ENCODE results near the gene IFTAP.
"Not testable (repeated sequence)": the region's sequence is repeated elsewhere in the genome, so short reads cannot be mapped to it uniquely, and the experiment has no call there.

Gene IFTAP

DNA sequence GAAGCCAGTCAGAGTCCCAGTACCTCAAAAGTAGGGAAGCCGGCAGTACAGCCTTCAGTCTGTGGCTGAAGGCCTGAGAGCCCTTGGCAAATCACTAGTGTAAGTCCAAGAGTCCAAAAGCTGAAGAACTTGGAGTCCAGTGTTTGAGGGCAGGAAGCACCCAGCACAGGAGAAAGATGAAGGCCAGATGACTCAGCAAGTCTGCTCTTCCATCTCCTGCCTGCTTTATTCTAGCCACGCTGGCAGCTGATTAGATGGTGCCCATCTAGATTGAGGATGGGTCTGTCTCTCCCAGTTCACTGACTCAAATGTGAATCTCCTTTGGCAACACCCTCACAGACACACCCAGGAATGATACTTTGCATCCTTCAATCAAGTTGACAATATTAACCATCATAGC lies 67.1 kb downstream of the IFTAP start:
- DNase-seq = not testable (repeated sequence)

GRCh38 chr11:36672815-36673450 lies 78.6 kb downstream of the IFTAP start:
- DNase-seq = no peak

DNA sequence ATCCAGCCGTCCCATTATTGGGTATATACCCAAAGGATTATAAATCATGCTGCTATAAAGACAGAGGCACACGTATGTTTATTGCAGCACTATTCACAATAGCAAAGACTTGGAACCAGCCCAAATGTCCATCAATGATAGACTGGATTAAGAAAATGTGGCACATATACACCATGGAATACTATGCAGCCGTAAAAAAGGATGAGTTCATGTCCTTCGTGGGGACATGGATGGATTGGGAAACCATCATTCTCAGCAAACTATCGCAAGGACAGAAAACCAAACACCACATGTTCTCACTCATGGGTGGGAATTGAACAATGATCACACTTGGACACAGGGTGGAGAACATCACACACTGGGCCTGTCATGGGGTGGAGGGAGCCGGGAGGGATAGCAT lies 85.2 kb downstream of the IFTAP start:
- DNase-seq = not testable (repeated sequence)

DNA sequence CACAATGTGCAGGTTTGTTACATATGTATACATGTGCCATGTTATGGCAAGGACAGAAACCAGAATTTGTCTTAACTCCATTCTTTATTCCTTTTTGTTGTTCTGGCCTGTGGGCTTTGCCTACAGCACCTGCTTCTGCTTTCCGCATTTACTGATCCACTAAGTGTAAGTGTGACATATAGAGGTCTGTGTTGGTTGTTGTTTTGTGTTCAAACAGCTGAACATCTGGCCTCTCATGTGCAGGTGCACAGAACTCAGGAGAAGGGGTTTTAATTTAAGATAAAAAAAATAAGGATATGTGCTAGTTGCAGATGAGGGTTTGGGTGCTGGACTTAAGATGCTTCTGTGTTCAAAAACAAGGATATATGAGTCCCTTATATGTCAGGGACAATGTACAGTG lies 89.5 kb downstream of the IFTAP start:
- DNase-seq = no peak

GRCh38 chr11:36684840-36685801 lies 90.8 kb downstream of the IFTAP start:
- DNase-seq = peak; percentile 14

- DNase-seq = no peak
Observed at GRCh38 chr11:36688132-36688531, 93.8 kb downstream of the IFTAP start.

- DNase-seq = no peak
Observed at GRCh38 chr11:36688571-36689291, 94.4 kb downstream of the IFTAP start.

- DNase-seq = no peak
Observed at GRCh38 chr11:36689442-36689841, 95.1 kb downstream of the IFTAP start.

DNA sequence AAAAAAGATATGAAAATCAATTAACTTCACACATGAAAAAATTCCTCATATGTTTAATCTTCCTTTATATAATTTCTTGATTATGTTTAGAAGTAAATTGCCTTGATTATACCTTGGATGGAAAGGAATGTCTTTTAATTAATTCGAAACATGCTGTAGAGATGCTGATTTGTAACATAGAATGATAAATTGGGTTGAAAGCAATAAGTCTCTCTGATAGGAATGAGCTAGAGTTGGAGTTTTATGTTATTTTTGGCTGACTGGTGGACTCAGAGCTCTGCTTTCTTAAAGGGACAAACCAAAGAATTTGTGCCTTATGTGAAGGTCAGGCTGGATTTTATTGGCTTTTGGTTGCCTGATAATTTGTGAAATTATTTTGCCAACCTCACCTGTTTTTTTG lies 98.4 kb downstream of the IFTAP start:
- DNase-seq = no peak

DNA sequence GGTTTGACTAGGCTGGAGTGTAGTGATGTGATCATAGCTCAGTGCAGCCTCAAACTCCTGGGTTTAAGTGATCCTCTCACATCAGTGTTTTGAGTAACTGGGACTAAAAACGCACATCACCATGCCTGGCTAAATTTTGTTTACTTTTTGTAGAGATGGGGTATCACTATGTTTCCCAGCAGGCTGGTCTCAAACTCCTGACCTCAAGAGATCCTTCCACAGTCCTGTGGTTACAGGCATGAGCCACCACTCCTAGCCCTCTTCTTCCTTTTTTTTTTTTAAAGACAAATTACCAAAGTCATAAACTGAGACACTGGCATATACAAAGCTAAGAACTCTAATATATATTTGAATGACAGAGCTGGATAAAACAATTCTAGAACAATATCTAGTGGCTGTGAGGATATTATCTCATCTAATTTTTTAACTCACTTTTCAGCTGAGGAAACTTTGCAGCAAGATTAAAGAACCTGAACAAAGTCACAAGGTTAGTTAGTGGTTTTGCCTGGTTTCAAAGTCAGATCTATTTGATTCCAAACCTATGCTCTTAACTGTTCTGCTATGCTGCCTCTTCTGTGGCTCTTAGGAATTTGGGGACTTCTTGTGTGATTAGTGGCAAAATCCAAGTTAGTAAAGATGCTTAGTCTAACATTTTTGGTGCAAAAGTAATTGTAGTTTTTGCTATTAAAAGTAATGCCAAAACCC lies 99.0 kb downstream of the IFTAP start:
- DNase-seq = no peak

DNA sequence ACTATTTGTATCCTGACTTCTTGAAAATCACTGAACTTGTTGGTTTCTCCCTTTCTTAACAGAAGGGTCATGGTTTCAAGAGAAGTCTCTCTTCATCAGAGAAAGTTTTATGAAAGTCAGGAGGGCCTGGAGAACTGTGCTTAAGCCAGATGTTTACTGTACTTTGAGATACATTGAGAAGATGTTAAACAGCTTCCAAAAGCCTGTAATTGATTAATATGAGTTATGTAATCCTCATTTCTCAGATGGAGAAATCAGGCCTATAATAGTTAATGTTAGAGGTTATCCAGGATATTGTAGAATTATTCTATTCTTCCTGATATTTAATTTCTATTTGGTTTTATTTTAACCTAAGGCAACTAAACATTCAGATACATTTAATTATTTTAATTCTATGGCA lies 100.8 kb downstream of the IFTAP start:
- DNase-seq = no peak

DNA sequence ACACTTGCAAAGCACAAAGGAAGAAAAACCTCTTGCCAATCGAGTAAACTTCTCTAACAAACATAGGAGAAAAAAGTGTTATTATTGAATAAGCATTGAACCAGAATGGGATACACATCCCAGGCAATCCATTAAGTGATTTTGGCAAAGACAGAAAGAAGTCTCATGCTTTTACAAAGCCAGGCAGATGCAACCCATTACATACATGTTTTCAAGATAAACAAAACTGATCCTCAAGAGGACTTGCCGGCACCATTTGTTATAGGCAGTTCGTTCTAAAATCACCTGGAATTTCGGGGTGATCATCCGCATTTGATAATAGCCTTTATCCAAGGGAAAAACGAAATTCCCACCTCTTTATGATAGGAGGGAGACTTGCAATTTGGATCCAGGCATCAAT lies 101.3 kb downstream of the IFTAP start:
- DNase-seq = no peak

GRCh38 chr11:36696550-36696949 lies 102.2 kb downstream of the IFTAP start:
- DNase-seq = no peak

DNA sequence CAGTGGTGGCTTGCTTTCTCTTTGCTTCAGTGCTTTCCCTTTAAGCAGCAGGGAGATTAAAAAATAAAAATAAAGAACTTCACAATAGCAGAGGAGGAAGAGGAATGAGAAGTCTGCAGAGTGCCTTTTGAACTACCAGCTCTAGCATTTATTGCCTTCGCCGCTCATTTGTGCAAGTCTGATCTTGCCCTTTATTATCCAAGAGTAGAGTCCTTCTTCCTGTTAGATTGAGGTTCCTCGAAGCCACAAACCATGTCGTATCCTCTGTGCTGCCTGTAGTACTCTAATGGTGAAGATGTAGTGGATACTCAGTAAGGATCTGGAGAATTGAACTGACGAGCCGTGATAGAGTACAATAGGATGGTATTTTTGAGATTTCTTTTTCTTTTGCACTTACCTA lies 105.0 kb downstream of the IFTAP start:
- DNase-seq = no peak

DNA sequence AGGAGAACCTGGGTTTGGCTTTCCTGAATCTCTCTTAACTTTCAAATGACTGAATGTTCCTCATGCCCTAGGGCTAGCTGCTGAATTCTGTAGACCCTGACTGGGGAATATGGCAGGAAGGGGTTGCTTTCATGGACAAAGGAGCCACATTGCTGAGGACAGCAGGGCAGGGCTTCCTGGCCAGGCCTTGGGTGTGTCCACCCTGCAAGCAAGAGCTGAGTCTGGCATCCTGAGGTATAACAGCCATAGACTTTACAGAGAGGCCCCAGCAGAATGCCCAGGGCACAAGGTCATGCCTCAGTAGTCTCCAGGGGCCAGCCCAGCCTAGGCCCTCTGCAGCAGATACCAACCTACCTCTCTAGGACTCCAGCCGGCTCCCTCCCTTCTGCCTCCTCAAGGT lies 105.9 kb downstream of the IFTAP start:
- no peak for DNase-seq

GRCh38 chr11:36702330-36703054 lies 108.2 kb downstream of the IFTAP start:
- DNase-seq = no peak

DNA sequence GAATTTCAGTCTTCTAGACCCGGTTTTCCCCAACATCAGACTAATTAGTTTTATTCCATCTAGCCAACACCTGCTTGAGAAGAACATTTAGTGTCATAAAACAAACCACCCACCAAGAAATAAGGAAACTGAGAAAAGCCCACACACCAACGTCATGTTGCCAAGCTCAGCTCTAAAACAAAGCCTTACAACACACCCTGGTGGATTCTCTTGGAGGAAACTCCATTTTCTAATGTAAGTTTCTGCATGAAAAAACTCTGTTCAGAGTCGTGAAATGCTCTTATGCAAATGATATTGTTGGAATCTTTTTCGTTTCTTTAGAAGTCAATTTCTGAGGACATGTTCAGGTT lies 108.7 kb downstream of the IFTAP start:
- DNase-seq = no peak

Measured in activated naive CD4-positive, alpha-beta T cell treated with anti-CD3 and anti-CD28 coated beads, Interleukin-2, amount 50 U/mL, for 16 hours (primary cell).